ENCODE results near the gene UBE2B.

- TF ChIP-seq GATA2 (IDR thresholded peaks at IDR 0.05; ENCODE audit: low read depth, low read length) (no peak), GATA3 (IDR thresholded peaks at IDR 0.05; ENCODE audit: low read depth, low read length) (no peak)
These were observed 51.5 kb downstream of the UBE2B start for GRCh38 chr5:134422791-134423365.

Measured in SH-SY5Y (cell line).